Colon (tissue), 2 donors: ENCODE data around the gene LRRFIP1.

Source experiments
- FAIRE-seq: peaks from 2 replicates; lab custom pipeline; 2012; peaks lifted over from hg19 to GRCh38; lab: Jason Lieb, UNC
- donor health status: control.
- donor health status: control.

LRRFIP1 gene

DNA sequence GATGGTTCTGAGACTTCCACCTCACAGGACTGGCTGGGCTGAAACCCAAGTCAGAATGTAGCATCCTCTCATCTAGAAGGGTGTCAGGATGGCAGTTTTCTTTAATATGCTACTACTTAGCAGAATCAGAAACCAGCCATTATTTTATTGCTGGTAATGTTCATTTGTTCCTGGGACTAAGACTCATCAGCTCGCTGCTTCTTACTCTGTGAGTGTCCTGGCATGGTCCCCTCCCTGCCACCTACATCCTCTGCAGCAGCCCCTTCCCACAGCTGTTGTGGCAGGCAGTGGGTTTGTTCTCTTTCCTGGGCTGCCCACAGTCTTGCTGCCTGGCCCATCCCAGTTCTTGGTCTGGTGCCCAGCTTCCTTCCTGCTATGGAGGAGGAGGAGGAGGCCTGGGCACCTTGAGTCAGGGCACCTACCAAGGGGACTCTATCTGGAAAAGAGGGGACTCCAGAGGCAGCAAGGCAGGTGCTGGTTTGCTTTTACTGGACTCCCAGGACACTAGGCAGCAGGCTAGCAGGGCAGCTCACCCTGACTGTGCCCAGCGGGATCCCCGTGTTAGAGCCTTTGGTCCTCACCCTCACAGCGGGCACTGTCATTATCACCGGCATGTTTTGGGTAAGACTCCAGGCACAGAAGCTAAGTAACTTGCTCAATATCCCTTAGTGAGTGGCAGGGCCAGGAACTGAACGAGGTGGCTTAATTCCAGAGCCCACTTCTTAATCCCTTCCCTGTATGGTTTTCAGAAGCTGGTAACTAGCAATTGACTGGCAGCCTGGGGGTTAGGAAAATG is 62.1 kb downstream of the LRRFIP1 start:
- no peak for FAIRE-seq

DNA sequence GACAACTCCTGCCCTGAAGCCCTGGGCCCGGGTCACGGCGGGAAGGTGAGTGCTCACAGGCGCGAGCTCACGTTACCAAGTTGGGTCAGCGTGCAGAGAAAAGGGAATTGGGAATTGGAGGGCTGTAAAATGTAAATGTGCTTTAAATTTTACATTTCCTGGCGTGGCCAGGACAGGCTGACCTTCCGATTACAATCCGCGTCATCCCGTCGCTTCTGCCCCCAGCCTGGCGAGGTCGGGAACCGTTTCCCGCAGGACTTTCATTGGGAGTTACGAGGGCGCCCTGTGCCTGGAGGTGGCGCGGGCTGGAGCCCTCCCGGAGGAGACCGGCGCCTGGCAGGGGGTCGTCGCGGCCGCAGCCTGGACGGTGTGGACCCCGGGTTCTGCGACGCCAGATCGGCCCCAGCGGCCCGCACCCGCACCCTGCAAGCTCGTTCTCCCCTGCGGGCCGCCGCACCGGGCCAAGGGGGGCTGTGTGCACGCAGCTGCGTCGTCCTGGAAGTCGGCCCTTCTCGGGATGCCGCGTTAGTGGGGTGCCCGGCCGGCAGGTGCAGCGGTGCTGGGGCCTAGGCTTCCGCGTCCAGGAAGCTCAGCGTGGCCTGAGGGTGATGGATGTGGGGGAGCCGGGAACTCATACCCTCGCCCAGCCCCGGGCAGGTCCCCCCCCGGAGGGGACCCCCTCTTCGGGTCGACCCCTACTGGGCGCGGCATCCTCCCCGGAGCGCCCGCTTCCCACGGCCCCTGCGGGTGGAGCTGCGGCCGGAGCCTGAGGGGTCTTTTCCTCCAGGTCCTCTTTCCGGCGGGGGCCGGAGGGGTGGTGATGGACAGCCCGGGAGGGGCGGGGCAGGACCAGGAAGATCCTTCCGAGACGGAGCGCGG is 63.9 kb downstream of the LRRFIP1 start:
- FAIRE-seq, result no peak

GRCh38 chr2:237691908-237692600 is 64.7 kb downstream of the LRRFIP1 start:
- FAIRE-seq, result no peak

- FAIRE-seq, result no peak
These were observed 65.4 kb downstream of the LRRFIP1 start for GRCh38 chr2:237692601-237693290.

DNA sequence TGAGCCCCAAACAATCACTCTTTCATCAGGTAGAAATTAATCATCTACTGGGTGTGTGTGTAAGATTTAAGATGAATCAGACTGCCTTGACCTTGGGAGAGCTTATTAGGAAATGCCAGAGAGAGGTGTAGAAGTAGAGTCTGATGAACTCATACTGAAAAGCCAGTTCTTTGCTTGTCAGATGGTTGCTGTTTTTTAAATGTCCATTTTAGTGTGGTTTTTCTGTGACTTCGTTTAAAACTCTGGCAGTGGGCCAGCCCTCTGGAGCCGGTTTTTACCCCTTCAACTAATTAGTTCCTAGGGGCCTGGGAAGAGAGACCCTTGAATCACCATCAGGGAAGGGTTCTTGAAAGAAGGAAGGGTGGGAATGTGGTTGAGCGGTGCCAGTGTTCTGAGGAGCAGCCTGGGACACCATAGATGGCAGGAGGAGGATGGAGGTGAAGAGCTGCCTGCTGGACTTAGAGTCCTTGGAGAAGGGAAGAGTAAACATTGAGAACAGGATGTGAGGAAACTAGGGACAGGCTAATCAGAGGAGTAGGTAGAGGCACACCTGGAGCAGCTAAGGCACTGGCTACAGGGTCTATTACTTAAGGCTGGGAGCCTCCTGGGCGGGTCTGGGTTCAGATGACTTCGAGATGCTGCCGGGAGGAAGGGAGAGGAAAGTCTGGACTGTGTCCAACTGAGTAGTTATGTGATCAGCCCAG is 66.1 kb downstream of the LRRFIP1 start:
- no peak for FAIRE-seq

DNA sequence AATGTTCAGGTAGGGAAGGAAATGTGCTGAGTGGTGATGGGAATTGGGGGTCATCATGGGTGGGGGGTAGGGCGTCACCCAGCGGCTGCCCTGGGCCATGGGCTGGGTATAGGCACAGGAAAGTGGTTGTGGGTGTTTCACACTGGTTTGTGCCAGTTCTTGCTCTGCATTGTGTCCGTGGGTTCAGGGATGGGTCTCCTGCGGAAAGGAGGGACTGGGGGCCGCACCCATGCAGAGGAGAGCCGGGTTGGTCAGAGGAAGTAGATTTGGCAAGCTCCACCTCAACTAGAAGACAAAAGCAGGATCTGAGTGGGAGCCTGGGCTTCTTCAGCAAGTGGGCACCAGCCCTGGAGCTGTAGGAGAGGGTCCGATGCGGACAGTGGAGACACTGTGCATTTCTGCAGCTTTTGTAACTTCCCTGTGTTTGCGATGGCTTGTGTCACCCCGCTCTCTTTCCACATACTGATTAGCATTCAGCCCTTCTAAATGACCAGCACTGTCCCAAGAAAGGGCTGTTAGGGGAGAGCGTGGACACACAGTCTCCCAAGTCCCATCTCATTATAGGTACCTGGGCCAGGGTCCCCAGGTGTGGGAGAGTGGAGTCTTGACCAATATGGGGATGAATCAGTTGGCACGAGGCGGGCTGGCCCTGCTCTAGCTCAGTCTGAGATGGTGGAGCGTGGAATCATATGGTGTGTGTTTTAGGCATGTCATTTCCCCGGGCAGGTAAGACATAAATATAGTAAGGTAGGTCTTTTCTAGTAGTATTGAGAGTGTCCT is 67.2 kb downstream of the LRRFIP1 start:
- no peak for FAIRE-seq

- FAIRE-seq, result no peak
These were observed 67.9 kb downstream of the LRRFIP1 start for GRCh38 chr2:237695201-237695780.

GRCh38 chr2:237696461-237696860 is 69.1 kb downstream of the LRRFIP1 start:
- FAIRE-seq, result no peak

- no peak for FAIRE-seq
These were observed 70.4 kb downstream of the LRRFIP1 start for GRCh38 chr2:237697586-237698357.

- no peak for FAIRE-seq
These were observed 70.9 kb downstream of the LRRFIP1 start for GRCh38 chr2:237698358-237698694.

GRCh38 chr2:237699870-237700511 is 72.6 kb downstream of the LRRFIP1 start:
- FAIRE-seq, result no peak

DNA sequence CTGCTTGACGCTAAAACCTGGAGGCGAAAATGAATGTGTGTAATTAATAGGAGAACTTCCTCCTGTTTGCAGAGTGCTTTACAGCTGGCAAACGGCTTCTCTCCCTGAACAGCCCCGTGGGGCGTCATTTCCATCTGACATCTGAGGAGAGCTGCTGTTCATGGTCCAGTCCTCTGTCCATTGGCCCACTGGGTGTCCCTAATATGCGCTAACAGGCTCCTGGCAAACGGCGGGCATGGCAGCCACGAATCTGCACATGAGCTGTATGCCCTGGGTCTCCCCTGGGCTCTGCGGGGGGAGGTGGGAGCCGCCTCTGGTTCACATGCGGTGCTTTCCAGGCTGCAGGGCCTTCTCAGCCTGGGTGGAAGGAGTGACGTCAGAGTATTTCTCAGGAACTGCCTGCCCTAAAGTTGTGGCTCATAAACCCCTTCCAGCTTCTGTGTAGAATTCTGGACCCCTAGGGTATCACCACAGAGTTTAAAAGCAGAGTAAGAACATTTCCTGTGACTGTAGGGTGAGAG is 73.2 kb downstream of the LRRFIP1 start:
- no peak for FAIRE-seq

- no peak for FAIRE-seq
These were observed 73.9 kb downstream of the LRRFIP1 start for GRCh38 chr2:237701033-237701858.

- no peak for FAIRE-seq
These were observed 74.5 kb downstream of the LRRFIP1 start for GRCh38 chr2:237701859-237702390.

DNA sequence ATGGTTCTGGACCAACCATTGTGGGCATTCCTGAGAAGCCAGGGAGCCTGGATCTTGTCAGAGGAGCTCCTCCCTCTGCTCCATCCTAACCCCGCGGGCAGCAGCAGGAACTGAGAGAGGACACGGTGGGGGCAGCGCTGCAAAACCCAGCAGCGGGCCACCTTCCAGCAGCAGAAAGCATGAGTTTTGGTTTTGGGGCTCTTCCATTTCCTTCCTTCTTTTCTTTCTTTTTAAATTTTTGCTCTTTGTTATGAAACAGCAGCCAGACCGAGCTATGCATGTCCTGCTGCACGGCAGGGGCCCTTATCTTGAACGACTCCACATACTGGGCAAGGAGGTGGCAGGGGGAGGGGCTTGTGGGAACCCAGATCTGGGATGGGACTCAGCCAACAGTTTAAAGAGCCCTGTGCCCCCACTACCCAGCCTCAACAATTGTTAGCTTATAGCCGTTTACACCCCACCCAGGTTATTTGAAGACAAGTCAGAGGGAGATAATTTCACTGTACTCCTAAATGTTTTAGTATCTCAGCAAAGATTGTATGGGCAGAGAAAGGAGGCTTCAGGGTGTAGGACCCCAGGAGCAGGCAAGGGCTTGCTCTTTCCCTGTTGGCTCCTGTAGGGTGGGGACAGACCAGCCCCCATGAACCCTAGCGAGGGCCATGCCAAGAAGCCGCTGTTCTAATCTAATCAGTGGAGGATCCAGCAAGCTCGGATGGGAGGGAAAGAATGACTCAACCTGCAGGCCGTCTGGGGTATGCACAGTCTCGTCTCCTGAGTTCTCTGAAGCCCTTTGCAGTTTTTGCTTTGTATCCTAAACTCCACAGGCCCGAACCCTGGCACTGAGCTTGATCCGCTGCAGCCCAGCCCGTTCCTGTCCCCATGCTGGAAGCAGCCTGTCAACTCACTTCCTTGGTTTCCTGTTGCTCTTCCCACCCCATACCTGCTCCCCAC is 75.3 kb downstream of the LRRFIP1 start:
- no peak for FAIRE-seq
